Cardiac muscle cell (in vitro differentiated cells and primary cell): ENCODE data around the gene TMED3. TPM values are rescaled to one million over a fixed set of nuclear protein-coding genes. Genes with fewer than 3 reads are reported as not detected.

Source experiments
- DNase-seq, 2 donors: peaks; one replicate each; pipeline versions ENCODE4 v3.0.0 to v3.0.0-alpha.2; 2010 to 2017; ENCODE audit warnings: low read depth in 1 of 2, low spot score in 1 of 2
- H3K27ac ChIP-seq: fragments of 200-600 bp; sonication (generic); 2 replicates; pipeline ENCODE4 v1.5.1; 2016
- H3K27me3 ChIP-seq: fragments of 200-600 bp; sonication (generic); 2 replicates; pipeline ENCODE4 v1.6.0; 2016; ENCODE audit warnings: control low read depth
- H3K36me3 ChIP-seq: fragments of 200-600 bp; sonication (generic); 2 replicates; pipeline ENCODE4 v1.5.1; 2016; ENCODE audit warnings: control low read depth
- H3K4me1 ChIP-seq: fragments of 200-600 bp; sonication (generic); 2 replicates; pipeline ENCODE4 v1.8.1; 2017; ENCODE audit warnings: low read depth, mild to moderate bottlenecking, mixed run types
- H3K4me3 ChIP-seq: fragments of 200-600 bp; sonication (generic); 2 replicates; pipeline ENCODE4 v1.5.1; 2016; ENCODE audit warnings: mild to moderate bottlenecking
- H3K9me3 ChIP-seq: fragments of 200-600 bp; sonication (generic); 2 replicates; pipeline ENCODE4 v1.5.1; 2017; ENCODE audit warnings: low read depth, mild to moderate bottlenecking, control low read depth
- polyA plus RNA-seq: library from polyadenylated mRNA; unstranded; fragments of >200 nt; fragmentation: Nextera tagmentation; extraction: Ambion mirVana; gene quantifications from 2 replicates; pipeline ENCODE4 v1.2.1, GENCODE V29; 2016
- total RNA-seq: library from RNA; depleted of rRNA; stranded (reverse); fragments of >200 nt; gene quantifications from 2 replicates; pipeline ENCODE4 v1.2.3, GENCODE V29; 2016
- TF ChIP-seq, protein P1 (sequence below): IDR thresholded peaks from 2 replicates; pipeline ENCODE4 v1.5.1; 2012; ENCODE audit warnings: low read depth, mild to moderate bottlenecking, low read length

TMED3 gene
- total and polyA plus RNA-seq, 2 experiments from 2014 or later = 74.3 to 74.6 TPM

DNA sequence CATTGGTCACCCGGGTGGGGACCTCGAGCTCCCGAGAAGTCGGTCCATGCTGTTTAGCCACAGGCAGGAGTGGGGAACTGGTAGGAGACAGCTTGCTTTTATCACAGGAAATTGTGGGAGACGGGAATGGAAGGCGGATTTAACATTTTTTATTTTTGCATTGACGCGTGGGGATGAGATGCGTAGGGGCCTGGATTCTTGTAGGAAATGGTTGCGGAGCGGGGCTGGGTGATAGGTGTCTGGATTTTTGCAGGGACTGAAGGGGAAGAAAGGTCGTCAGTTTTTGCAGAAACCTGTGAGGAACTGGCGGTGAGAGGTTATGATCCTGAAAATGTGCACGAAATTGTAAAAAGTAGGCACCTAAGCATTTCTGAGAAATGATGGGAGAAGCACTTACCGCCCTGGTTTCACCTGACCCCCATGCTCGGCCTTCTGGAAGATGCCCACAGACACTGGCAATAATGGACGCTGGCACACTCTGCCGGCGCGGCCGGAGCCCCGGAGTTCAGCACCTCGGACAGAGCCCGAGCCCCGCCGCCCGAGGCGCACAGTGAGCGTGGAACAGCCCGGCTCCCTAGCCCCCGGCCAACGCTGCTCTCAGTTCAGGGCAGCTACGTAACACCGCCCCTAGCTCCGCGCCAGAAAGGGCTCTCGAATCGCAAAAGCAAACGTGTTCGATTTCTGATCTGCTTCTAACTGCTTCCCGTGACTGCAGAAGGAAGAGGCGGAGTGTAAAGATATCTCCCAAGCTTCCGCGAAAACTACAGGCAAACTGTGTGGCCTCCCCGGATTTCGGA, 27.5 kb upstream of the TMED3 start:
- TF ChIP-seq, protein P1, sequence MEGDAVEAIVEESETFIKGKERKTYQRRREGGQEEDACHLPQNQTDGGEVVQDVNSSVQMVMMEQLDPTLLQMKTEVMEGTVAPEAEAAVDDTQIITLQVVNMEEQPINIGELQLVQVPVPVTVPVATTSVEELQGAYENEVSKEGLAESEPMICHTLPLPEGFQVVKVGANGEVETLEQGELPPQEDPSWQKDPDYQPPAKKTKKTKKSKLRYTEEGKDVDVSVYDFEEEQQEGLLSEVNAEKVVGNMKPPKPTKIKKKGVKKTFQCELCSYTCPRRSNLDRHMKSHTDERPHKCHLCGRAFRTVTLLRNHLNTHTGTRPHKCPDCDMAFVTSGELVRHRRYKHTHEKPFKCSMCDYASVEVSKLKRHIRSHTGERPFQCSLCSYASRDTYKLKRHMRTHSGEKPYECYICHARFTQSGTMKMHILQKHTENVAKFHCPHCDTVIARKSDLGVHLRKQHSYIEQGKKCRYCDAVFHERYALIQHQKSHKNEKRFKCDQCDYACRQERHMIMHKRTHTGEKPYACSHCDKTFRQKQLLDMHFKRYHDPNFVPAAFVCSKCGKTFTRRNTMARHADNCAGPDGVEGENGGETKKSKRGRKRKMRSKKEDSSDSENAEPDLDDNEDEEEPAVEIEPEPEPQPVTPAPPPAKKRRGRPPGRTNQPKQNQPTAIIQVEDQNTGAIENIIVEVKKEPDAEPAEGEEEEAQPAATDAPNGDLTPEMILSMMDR = no peak
- Histone ChIP-seq H3K27ac (no peak overlapping the region), H3K36me3 (no peaks in the 10 kb centered on the region), H3K9me3 (no peaks in the 10 kb centered on the region), H3K4me3 (no peak overlapping the region), H3K27me3 (peaks cover 93% of the 10 kb centered on the region), H3K4me1 (peaks cover under 1% of the 10 kb centered on the region)
- DNase-seq = peak; percentile 57 to 92

GRCh38 chr15:79290642-79291275, 20.2 kb upstream of the TMED3 start:
- no peak overlapping the region for H3K27ac ChIP-seq
- no peaks in the 10 kb centered on the region for H3K9me3 ChIP-seq
- no peak for DNase-seq
- H3K4me1 ChIP-seq = no peaks in the 10 kb centered on the region
- peaks cover 63% of the 10 kb centered on the region for H3K27me3 ChIP-seq
- TF ChIP-seq, protein P1 = no peak
- no peak overlapping the region for H3K4me3 ChIP-seq
- no peaks in the 10 kb centered on the region for H3K36me3 ChIP-seq

GRCh38 chr15:79292011-79292410, 18.9 kb upstream of the TMED3 start:
- Histone ChIP-seq H3K9me3 (no peaks in the 10 kb centered on the region), H3K36me3 (no peaks in the 10 kb centered on the region), H3K4me1 (no peaks in the 10 kb centered on the region), H3K4me3 (no peak overlapping the region), H3K27me3 (peaks cover 51% of the 10 kb centered on the region), H3K27ac (no peak overlapping the region)
- TF ChIP-seq, protein P1 = no peak
- DNase-seq = no peak

GRCh38 chr15:79294075-79294474, 16.8 kb upstream of the TMED3 start:
- DNase-seq = peak in 1 of 2 donors; percentile 43
- Histone ChIP-seq H3K36me3 (no peaks in the 10 kb centered on the region), H3K27me3 (peaks cover 44% of the 10 kb centered on the region), H3K4me1 (no peaks in the 10 kb centered on the region), H3K9me3 (no peaks in the 10 kb centered on the region), H3K4me3 (no peak overlapping the region), H3K27ac (no peak overlapping the region)
- TF ChIP-seq, protein P1 = no peak

GRCh38 chr15:79296583-79296982, 14.3 kb upstream of the TMED3 start:
- no peak overlapping the region for H3K27ac ChIP-seq
- H3K27me3 ChIP-seq = peaks cover 54% of the 10 kb centered on the region
- H3K4me1 ChIP-seq = no peaks in the 10 kb centered on the region
- no peaks in the 10 kb centered on the region for H3K36me3 ChIP-seq
- no peaks in the 10 kb centered on the region for H3K9me3 ChIP-seq
- no peak for DNase-seq
- TF ChIP-seq, protein P1 = no peak
- no peak overlapping the region for H3K4me3 ChIP-seq
